HG02759 (cell line): ENCODE data around the gene ACO2.

ENCODE experiments used
- ATAC-seq: cut with Tn5 transposase; IDR thresholded peaks from one replicate; pipeline ENCODE4 v1.9.1; 2021; ENCODE audit warnings: mild to moderate bottlenecking, moderate library complexity; ENCODE audit not compliant: unreplicated experiment

ACO2 gene

GRCh38 chr22:41488076-41488475 is 19.2 kb downstream of the ACO2 start:
- ATAC-seq: no peak

DNA sequence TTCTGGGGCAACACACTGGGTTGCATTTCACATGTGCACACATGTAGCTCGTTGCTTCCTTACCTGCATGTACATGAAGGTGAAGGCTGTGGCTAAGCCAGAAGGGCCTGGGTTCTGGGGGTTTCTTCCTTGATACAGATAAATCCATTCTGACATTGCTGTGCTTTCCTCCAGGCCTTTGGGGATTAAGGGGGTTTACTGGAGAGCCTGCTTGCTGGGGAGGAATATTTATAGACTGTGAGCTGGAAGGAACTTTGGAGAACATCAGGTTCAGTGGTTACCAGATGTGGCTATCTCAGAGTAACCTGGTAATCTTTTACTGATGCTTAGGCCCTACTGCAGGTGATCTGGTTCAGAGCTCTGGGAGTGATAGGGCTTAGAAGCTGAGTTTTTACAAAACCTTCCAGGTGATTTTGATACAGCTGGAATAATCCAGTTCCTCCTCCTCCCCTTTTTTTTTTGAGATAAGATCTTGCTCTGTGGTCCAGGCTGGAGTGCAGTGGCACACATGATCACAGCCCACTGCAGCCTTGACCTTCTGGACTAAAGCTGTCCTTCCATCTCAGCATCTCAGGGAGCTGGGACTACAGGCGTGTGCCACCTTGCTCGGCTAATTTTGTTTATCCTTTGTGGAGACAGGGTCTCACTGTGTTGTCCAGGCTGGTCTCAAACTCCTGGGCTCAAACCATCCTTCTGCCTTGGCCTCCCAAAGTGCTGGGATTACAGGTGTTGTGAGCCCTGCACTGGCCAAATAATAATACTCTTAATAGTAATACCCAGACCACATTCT is 19.9 kb downstream of the ACO2 start:
- no peak for ATAC-seq

- ATAC-seq: no peak
Measured at GRCh38 chr22:41491374-41492100, 22.6 kb downstream of the ACO2 start.

GRCh38 chr22:41498303-41498835 is 29.5 kb downstream of the ACO2 start:
- ATAC-seq: no peak

DNA sequence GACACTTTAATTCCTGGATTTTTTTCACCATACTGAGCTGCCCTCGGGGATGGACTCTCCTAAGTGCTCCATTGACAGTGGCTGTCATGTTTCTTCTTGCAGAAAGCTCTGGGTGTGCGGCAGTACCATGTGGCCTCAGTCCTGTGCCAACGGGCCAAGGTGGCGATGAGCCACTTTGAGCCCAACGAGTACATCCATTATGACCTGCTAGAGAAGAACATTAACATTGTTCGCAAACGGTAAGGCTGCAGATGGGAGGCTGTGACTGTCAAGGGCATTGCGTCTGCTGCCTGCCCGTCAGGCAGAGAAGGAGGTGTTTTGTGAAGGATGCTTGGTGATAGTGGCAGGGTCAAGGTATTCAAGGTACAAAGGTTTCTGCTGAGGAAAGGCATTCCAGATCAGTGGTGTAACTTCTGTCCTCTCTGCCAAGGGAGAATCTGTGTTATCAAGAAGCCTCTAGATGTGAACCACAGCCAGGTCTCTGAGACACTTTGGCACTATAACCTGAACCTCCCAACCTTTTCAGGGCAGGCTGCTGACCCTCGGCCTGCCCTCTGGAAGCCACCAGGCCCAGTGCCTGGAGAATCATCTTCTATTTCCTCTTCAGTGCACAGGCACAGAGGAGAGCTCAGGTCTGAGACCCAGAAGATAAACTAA is 30.8 kb downstream of the ACO2 start:
- no peak for ATAC-seq

DNA sequence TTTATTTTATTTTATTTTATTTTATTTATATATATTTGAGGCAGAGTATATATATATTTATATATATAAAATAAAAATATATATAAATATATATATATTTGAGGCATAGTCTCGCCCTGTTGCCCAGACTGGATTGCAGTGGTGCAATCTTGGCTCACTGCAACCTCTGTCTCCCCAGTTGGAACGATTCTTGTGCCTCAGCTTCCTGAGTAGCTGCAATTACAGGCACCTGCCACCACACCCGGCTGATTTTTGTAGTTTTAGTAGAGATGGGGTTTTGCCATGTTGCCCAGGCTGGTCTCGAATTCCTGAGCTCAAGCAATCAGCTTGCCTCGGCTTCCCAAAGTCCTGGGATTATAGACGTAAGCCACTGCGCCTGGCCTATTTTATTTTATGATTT is 31.4 kb downstream of the ACO2 start:
- ATAC-seq: no peak

DNA sequence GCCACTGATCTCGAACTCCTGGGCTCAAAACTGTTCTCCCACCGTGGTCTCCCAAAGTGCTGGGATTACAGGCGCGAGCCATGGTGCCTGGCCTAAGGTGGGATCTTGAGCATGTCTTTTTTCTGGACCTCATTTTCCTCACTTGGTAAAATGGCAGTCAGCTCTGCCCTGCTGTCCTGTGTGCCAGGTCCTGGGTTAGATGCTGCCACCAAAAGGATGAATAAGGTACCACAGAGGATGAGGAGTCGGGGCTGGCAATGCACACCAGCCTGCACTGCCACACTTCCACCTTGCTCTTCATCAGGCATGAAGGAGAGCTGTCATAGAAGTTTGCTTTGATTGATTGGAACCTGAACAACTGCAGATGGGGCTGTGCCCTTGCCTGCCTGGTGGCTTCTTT is 32.3 kb downstream of the ACO2 start:
- no peak for ATAC-seq

DNA sequence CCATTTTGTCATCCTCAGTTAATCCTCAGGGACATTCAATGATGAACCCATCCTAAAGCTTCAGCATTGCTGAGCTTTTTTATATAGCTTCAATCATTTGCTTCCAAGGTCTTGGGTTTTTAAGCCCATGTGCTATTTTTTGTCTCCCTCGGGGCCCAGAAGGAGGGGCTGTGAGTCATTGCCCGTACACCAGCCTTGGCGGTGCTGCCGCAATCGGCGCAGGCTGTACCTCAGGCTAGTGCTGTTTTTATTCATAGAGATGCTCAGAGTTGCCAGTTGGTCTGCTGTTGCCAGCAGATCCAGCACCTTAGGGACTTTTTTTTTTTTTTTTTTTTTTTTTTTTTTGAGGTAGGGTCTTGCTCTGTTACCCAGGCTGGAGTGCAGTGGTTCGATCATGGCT is 35.5 kb downstream of the ACO2 start:
- ATAC-seq: no peak

DNA sequence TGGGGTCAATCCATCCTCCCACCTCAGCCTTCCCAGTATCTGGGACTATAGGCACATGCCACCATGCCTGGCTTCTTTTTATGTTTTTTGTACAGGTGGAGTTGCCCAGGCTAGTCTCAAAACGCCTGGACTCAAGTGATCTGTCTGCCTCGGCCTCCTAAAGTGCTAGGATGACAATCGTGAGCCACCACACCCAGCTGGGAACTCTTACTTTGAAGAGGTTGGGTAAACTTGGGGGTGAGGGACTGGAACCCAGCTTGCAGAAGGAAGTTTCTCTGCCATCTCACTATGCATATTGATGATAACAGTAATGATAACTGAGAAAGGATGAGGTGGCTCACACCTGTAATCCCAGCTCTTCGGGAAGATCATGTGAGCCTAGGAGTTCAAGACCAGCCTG is 35.9 kb downstream of the ACO2 start:
- ATAC-seq: no peak

DNA sequence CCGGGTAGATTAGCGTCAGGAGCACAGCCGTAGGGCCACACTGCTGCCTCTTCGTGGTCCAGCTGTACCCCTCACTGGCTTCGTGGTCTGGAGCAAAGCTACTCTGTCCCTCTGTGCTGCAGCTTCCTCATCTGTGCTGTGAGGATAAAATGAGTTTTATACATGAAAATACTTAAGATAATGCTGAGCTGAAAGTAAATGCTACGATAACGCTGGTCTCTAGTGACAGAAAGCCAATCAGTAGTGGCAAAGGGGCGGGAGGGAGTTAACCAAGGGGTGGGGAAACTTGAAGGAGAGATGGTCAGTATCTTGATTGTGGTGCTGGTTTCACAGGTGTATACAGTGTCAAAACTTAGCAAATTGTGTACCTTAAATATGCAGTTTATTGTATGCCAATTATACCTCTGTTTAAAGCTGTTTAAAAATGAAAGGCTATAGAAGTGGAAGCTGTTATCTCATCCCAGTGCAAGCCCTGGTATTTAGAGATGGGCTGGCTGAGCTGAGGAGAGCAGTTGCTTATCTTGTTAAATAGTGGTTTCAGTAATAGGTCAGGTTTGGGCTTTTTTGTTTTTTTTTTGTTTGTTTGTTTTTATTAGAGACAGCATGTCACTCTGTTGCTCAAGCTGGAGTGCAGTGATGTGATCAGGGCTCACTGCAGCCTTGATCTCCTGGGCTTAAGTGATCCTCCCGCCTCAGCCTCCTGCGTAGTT is 36.7 kb downstream of the ACO2 start:
- ATAC-seq: no peak

- no peak for ATAC-seq
Measured at GRCh38 chr22:41507330-41508063, 38.6 kb downstream of the ACO2 start.

- no peak for ATAC-seq
Measured at GRCh38 chr22:41508770-41509170, 39.9 kb downstream of the ACO2 start.

DNA sequence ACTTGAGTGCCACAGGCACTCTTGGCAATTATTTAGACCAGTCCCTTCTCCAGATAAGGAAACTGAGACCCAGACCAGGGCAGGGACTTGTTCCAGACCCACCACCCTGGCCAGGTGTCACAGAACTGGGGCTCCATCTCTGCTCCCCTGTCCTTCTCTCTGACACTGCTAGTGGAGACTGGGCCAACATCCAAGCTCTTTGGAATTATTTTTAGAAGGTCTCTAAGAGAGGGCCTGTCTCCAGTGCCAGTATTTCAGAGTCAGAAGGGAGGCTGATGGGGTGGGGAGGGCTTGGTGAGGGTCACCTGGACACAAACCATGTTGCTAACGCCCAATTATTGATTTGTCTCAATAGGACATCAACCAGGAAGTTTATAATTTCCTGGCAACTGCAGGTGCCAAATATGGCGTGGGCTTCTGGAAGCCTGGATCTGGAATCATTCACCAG is 42.6 kb downstream of the ACO2 start:
- no peak for ATAC-seq

GRCh38 chr22:41512421-41513194 is 43.7 kb downstream of the ACO2 start:
- no peak for ATAC-seq

GRCh38 chr22:41513391-41513790 is 44.5 kb downstream of the ACO2 start:
- no peak for ATAC-seq

GRCh38 chr22:41516462-41516861 is 47.5 kb downstream of the ACO2 start:
- no peak for ATAC-seq

GRCh38 chr22:41517172-41518047 is 48.5 kb downstream of the ACO2 start:
- no peak for ATAC-seq

GRCh38 chr22:41518048-41518347 is 49.1 kb downstream of the ACO2 start:
- ATAC-seq: no peak

DNA sequence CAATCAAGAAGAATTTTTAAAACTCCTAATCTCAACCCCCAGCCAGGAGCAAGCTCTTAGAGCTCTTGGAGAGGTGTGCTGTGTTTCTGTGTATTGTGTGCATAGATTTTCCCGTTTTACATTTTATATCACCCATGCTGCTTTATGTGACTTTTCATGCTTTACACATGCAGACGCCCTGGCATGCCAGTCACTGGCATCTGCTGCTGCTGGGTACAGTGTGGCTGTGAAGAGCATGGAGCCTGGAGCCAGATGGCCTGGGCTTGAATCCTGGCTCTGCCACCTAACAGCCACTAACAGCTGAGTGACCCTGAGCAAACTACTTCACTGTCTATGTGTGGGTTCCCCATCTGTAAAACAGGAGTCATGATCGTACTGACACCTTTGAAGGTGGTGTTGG is 52.2 kb downstream of the ACO2 start:
- no peak for ATAC-seq
